Neural cell (in vitro differentiated cells): ENCODE measurements around the gene ARPC5.
"Not testable (repeated sequence)": the region's sequence is repeated elsewhere in the genome, so short reads cannot be mapped to it uniquely, and the experiment has no call there.

ENCODE experiments used
- CTCF ChIP-seq: fragments of 450-650 bp; IDR thresholded peaks from 2 replicates; pipeline ENCODE4 v1.5.1; 2014; ENCODE audit warnings: antibody characterized with exemption, mild to moderate bottlenecking, moderate library complexity; ENCODE audit not compliant: poor library complexity, severe bottlenecking
- EP300 ChIP-seq: fragments of 450-650 bp; conservative IDR thresholded peaks from 2 replicates; pipeline ENCODE4 v1.6.1; 2014; ENCODE audit warnings: antibody characterized with exemption, mild to moderate bottlenecking, moderate library complexity; ENCODE audit not compliant: poor library complexity, severe bottlenecking
- EZH2 ChIP-seq: fragments of 200-600, 300-800 bp; shearing (Covaris generic), sonication (generic); IDR thresholded peaks from 2 replicates; pipeline ENCODE4 v1.6.1; 2014; ENCODE audit warnings: antibody characterized with exemption, low read length, borderline replicate concordance, mild to moderate bottlenecking; ENCODE audit not compliant: insufficient read depth, poor library complexity, severe bottlenecking
- POLR2AphosphoS5 ChIP-seq: IDR thresholded peaks from 2 replicates; pipeline ENCODE4 v1.6.1; 2012
- RAD21 ChIP-seq: fragments of 450-650 bp; conservative IDR thresholded peaks from 2 replicates; pipeline ENCODE4 v1.6.1; 2014; ENCODE audit warnings: antibody characterized with exemption, mild to moderate bottlenecking, moderate library complexity
- REST ChIP-seq: IDR thresholded peaks from 2 replicates; pipeline ENCODE4 v1.6.1; 2012; ENCODE audit warnings: borderline replicate concordance
- SMC3 ChIP-seq: fragments of 450-650 bp; conservative IDR thresholded peaks from 2 replicates; pipeline ENCODE4 v1.6.1; 2014; ENCODE audit warnings: antibody characterized with exemption, mild to moderate bottlenecking, moderate library complexity; ENCODE audit not compliant: poor library complexity

- TF ChIP-seq RAD21, CTCF, POLR2AphosphoS5, EZH2, REST, SMC3, EP300: not testable (repeated sequence)
Measured at GRCh38 chr1:183618202-183618601, 17.4 kb downstream of the ARPC5 start.
